Measurements from ENCODE around the gene FAM236A.
"Not testable (repeated sequence)": the region's sequence is repeated elsewhere in the genome, so short reads cannot be mapped to it uniquely, and the experiment has no call there.

The FAM236A gene

GRCh38 chrX:72971859-72972258, 33.9 kb downstream of the FAM236A start:
- not testable (repeated sequence) for H3K4me1 ChIP-seq (ENCODE audit: control insufficient read depth, insufficient read depth, low read length); H3K9ac ChIP-seq (ENCODE audit: low read length in 2 of 2); H3K27me3 ChIP-seq (ENCODE audit: control insufficient read depth in 1 of 2, insufficient read depth in 2 of 2, low read length in 2 of 2); H3K27ac ChIP-seq (ENCODE audit: low read length); H3K4me3 ChIP-seq (ENCODE audit: low read length in 2 of 2); H3K9me3 ChIP-seq (ENCODE audit: control insufficient read depth in 2 of 2, low read length in 2 of 2); H3K36me3 ChIP-seq (ENCODE audit: control insufficient read depth in 2 of 2, insufficient read depth in 2 of 2, low read length in 2 of 2)

DNA sequence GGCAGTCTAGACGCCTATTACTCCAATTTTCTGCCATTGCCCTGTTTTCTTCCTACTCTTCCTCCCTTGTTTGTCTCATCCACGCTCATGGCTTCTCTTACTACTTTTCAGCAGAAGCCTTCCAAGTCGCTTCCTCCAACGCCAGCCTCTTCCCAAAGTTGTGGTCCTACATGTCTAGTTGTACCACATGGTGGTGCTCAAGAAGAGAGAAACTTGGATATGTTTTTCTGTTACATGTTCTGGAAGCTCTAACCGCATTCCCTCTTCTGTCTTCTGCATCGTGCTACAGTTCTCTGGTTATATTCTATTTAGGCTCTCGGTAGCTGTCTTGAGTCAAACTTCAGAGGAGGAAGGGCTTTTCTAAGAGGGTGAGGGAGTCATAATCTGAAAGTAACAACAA, 36.9 kb downstream of the FAM236A start:
- H3K4me3 ChIP-seq (ENCODE audit: low read length in 2 of 2); H3K27me3 ChIP-seq (ENCODE audit: control insufficient read depth in 1 of 2, insufficient read depth in 2 of 2, low read length in 2 of 2): not testable (repeated sequence)

GRCh38 chrX:72980894-72981469, 43.0 kb downstream of the FAM236A start:
- not testable (repeated sequence) for H3K4me3 ChIP-seq (ENCODE audit: low read length in 2 of 2)

More for the DNA sequence above, 36.9 kb downstream of the FAM236A start:
- H3K4me1 ChIP-seq (ENCODE audit: control insufficient read depth, insufficient read depth, low read length); H3K27ac ChIP-seq (ENCODE audit: low read length); H3K9me3 ChIP-seq (ENCODE audit: control insufficient read depth in 2 of 2, low read length in 2 of 2); H3K36me3 ChIP-seq (ENCODE audit: control insufficient read depth in 2 of 2, insufficient read depth in 2 of 2, low read length in 2 of 2); H3K9ac ChIP-seq (ENCODE audit: low read length in 2 of 2): not testable (repeated sequence)

More at GRCh38 chrX:72980894-72981469, 43.0 kb downstream of the FAM236A start:
- H3K27ac ChIP-seq (ENCODE audit: low read length); H3K9ac ChIP-seq (ENCODE audit: low read length in 2 of 2); H3K4me1 ChIP-seq (ENCODE audit: control insufficient read depth, insufficient read depth, low read length); H3K9me3 ChIP-seq (ENCODE audit: control insufficient read depth in 2 of 2, low read length in 2 of 2); H3K36me3 ChIP-seq (ENCODE audit: control insufficient read depth in 2 of 2, insufficient read depth in 2 of 2, low read length in 2 of 2); H3K27me3 ChIP-seq (ENCODE audit: control insufficient read depth in 1 of 2, insufficient read depth in 2 of 2, low read length in 2 of 2): not testable (repeated sequence)
